Memory B cell (primary cell): Measurements from ENCODE around the gene FHIT.
A peak's percentile ranks its signal among the peaks of the same experiment; 100 is the strongest.
"Not testable (repeated sequence)": the region's sequence is repeated elsewhere in the genome, so short reads cannot be mapped to it uniquely, and the experiment has no call there.

Source experiments
- ATAC-seq: fragments of 150-1000 bp; cut with Tn5 transposase; 2 replicates; pipeline ENCODE4 v1.10.0; 2021; ENCODE audit warnings: low read depth, mild to moderate bottlenecking, moderate library complexity
- DNase-seq, 2 donors: peaks; one replicate each; pipeline ENCODE4 v3.0.0; 2022; ENCODE audit warnings: low spot score in 2 of 2
- H3K27ac Mint-ChIP-seq: one replicate; pipeline ENCODE4 v1.8.0; 2022; ENCODE audit warnings: mild to moderate bottlenecking, moderate library complexity, mixed read lengths
- H3K27me3 Mint-ChIP-seq: one replicate; pipeline ENCODE4 v1.8.0; 2022; ENCODE audit warnings: mixed read lengths
- H3K36me3 Mint-ChIP-seq: one replicate; pipeline ENCODE4 v1.8.0; 2022; ENCODE audit warnings: mild to moderate bottlenecking, mixed read lengths
- H3K4me1 Mint-ChIP-seq: one replicate; pipeline ENCODE4 v1.8.0; 2022; ENCODE audit warnings: mixed read lengths
- H3K4me3 Mint-ChIP-seq: one replicate; pipeline ENCODE4 v1.8.0; 2022; ENCODE audit warnings: mild to moderate bottlenecking, moderate library complexity, mixed read lengths
- H3K9me3 Mint-ChIP-seq: one replicate; pipeline ENCODE4 v1.8.0; 2022; ENCODE audit warnings: mixed read lengths

The FHIT gene

DNA sequence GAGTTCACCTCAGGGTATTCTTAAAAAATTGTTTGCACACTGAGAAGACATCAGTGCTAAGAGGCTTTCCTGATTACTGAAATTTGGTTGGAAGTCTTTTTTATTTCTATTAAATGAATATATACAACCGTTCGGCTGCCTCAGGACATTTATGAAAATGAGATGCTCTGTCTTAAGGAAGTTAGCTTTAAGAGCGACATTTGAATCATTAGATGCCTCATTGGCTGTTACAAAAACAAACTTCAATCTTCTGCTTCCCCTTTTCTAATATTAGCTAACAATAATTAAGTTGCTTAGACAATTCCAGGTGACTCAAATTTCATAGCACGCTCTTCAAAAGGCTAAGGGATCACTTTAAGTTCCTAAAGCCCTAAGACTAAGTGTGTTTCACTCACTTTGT lies 673.7 kb downstream of the FHIT start:
- H3K9me3 Mint-ChIP-seq, result no peaks in the 10 kb centered on the region
- no peak for DNase-seq
- no peaks in the 10 kb centered on the region for H3K4me1 Mint-ChIP-seq
- peak; percentile 29 for ATAC-seq
- no peak overlapping the region for H3K4me3 Mint-ChIP-seq
- H3K27me3 Mint-ChIP-seq, result peaks cover 1% of the 10 kb centered on the region
- H3K27ac Mint-ChIP-seq, result no peak overlapping the region
- H3K36me3 Mint-ChIP-seq, result no peaks in the 10 kb centered on the region

GRCh38 chr3:60575718-60576272 lies 675.5 kb downstream of the FHIT start:
- Mint-ChIP-seq H3K27ac (no peak overlapping the region), H3K36me3 (no peaks in the 10 kb centered on the region), H3K9me3 (no peaks in the 10 kb centered on the region), H3K27me3 (peaks cover 1% of the 10 kb centered on the region), H3K4me3 (no peak overlapping the region), H3K4me1 (no peaks in the 10 kb centered on the region)
- no peak for ATAC-seq
- no peak for DNase-seq

GRCh38 chr3:60574046-60574769 lies 677.0 kb downstream of the FHIT start:
- no peak for DNase-seq
- ATAC-seq, result no peak
- no peak overlapping the region for H3K27ac Mint-ChIP-seq
- no peaks in the 10 kb centered on the region for H3K36me3 Mint-ChIP-seq
- H3K9me3 Mint-ChIP-seq, result no peaks in the 10 kb centered on the region
- H3K27me3 Mint-ChIP-seq, result peaks cover 1% of the 10 kb centered on the region
- H3K4me3 Mint-ChIP-seq, result no peak overlapping the region
- no peaks in the 10 kb centered on the region for H3K4me1 Mint-ChIP-seq

GRCh38 chr3:60573494-60573893 lies 677.8 kb downstream of the FHIT start:
- Mint-ChIP-seq H3K4me3 (no peak overlapping the region), H3K4me1 (no peaks in the 10 kb centered on the region), H3K27ac (no peak overlapping the region), H3K9me3 (no peaks in the 10 kb centered on the region), H3K36me3 (no peaks in the 10 kb centered on the region), H3K27me3 (peaks cover 1% of the 10 kb centered on the region)
- ATAC-seq (no peak), DNase-seq (no peak)

GRCh38 chr3:60571511-60571910 lies 679.7 kb downstream of the FHIT start:
- Mint-ChIP-seq H3K4me1 (no peaks in the 10 kb centered on the region), H3K27me3 (peaks cover 1% of the 10 kb centered on the region), H3K36me3 (no peaks in the 10 kb centered on the region), H3K4me3 (no peak overlapping the region), H3K9me3 (peaks cover 4% of the 10 kb centered on the region), H3K27ac (no peak overlapping the region)
- ATAC-seq (no peak), DNase-seq (no peak)

- H3K4me3 Mint-ChIP-seq, result no peak overlapping the region
- peaks cover 10% of the 10 kb centered on the region for H3K4me1 Mint-ChIP-seq
- peaks cover 3% of the 10 kb centered on the region for H3K27me3 Mint-ChIP-seq
- no peak overlapping the region for H3K27ac Mint-ChIP-seq
- ATAC-seq (no peak), DNase-seq (no peak)
- H3K36me3 Mint-ChIP-seq, result no peaks in the 10 kb centered on the region
- H3K9me3 Mint-ChIP-seq, result no peaks in the 10 kb centered on the region
Observed at GRCh38 chr3:60557122-60557521, 694.1 kb downstream of the FHIT start.

DNA sequence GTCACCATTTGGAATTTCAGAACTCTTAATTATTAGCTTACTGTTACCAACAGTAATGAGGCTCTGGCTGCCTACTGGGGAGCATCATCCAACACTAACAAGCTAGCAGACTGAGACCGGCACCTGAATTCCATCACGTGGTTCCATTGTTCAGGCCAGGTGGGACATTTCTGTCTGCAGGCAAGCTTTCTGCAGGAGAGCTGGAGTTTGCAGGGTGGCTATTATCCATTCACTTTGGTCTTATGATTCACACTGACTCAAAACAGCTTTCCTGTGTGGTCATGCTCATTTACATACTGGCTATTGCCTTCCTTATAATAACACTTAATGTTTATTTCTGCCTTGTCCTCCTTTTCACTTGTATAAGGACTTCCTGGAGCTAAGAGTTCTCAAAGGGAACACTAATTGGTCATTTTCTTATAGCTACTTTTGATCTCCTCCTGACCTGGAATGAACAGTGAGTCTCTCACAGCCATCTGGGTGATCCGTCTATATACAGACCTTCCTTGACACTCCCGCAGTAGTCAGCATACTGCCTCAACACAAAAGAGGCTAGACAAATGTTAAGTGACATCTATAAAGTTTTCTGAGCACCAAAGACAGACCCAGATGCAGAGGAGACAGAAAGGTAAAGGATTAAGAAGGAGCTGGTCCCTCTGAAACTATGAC lies 695.4 kb downstream of the FHIT start:
- Mint-ChIP-seq H3K27me3 (peaks cover 5% of the 10 kb centered on the region), H3K36me3 (peaks cover 2% of the 10 kb centered on the region), H3K9me3 (peaks cover 4% of the 10 kb centered on the region), H3K27ac (no peak overlapping the region), H3K4me3 (no peak overlapping the region), H3K4me1 (peaks cover 12% of the 10 kb centered on the region)
- DNase-seq (no peak), ATAC-seq (peak; percentile 46)

DNA sequence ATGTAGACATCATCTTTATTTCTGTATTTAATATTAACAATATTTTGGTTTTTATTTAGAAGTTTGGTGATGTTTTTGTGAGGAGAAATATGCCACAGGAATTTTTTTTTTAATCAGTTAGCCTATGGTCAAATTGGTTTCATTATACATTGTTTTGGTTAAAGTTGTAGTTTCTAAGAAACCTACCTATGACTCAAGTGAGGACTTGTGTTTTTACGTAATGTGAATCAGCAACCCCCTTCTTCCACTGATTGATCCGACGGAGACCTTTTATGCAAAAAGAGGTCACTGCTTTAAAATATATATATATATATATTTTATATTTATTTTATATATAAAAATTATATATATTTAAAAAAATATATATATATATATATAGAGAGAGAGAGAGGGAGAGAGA lies 698.1 kb downstream of the FHIT start:
- Mint-ChIP-seq H3K27me3 (peaks cover 2% of the 10 kb centered on the region), H3K4me3 (no peak overlapping the region), H3K36me3 (peaks cover 2% of the 10 kb centered on the region), H3K27ac (no peak overlapping the region), H3K9me3 (peaks cover 5% of the 10 kb centered on the region), H3K4me1 (peaks cover 11% of the 10 kb centered on the region)
- ATAC-seq (no peak), DNase-seq (no peak)

- no peak for DNase-seq
- Mint-ChIP-seq H3K4me1 (peaks cover 11% of the 10 kb centered on the region), H3K4me3 (no peak overlapping the region), H3K9me3 (peaks cover 5% of the 10 kb centered on the region), H3K36me3 (peaks cover 2% of the 10 kb centered on the region), H3K27ac (no peak overlapping the region), H3K27me3 (peaks cover 2% of the 10 kb centered on the region)
- no peak for ATAC-seq
Observed at GRCh38 chr3:60552581-60552980, 698.7 kb downstream of the FHIT start.

- H3K9me3 Mint-ChIP-seq, result peaks cover 5% of the 10 kb centered on the region
- no peak for ATAC-seq
- DNase-seq, result no peak
- peaks cover 12% of the 10 kb centered on the region for H3K4me1 Mint-ChIP-seq
- peaks cover 2% of the 10 kb centered on the region for H3K36me3 Mint-ChIP-seq
- no peak overlapping the region for H3K27ac Mint-ChIP-seq
- H3K4me3 Mint-ChIP-seq, result no peak overlapping the region
- peaks cover 2% of the 10 kb centered on the region for H3K27me3 Mint-ChIP-seq
Observed at GRCh38 chr3:60551455-60552209, 699.6 kb downstream of the FHIT start.

GRCh38 chr3:60549863-60550262 lies 701.4 kb downstream of the FHIT start:
- Mint-ChIP-seq H3K27me3 (peaks cover 4% of the 10 kb centered on the region), H3K27ac (no peak overlapping the region), H3K36me3 (peaks cover 2% of the 10 kb centered on the region), H3K4me3 (no peak overlapping the region), H3K4me1 (peaks cover 7% of the 10 kb centered on the region), H3K9me3 (peaks cover 5% of the 10 kb centered on the region)
- ATAC-seq, result no peak
- DNase-seq, result no peak

- no peak for DNase-seq
- ATAC-seq, result no peak
- Mint-ChIP-seq H3K27ac (no peak overlapping the region), H3K4me3 (no peak overlapping the region), H3K36me3 (peaks cover 2% of the 10 kb centered on the region), H3K9me3 (peaks cover 2% of the 10 kb centered on the region), H3K4me1 (peaks cover 3% of the 10 kb centered on the region), H3K27me3 (peaks cover 2% of the 10 kb centered on the region)
Observed at GRCh38 chr3:60542995-60543394, 708.3 kb downstream of the FHIT start.

DNA sequence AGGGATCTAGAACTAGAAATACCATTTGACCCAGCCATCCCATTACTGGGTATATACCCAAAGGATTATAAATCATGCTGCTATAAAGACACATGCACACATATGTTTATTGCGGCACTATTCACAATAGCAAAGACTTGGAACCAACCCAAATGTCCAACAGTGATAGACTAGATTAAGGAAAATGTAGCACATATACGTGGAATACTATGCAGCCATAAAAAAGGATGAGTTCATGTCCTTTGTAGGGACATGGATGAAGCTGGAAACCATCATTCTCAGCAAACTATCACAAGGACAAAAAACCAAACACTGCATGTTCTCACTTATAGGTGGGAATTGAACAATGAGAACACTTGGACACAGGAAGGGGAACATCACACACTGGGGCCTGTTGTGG lies 711.9 kb downstream of the FHIT start:
- H3K9me3 Mint-ChIP-seq, H3K4me3 Mint-ChIP-seq, ATAC-seq, H3K27ac Mint-ChIP-seq, H3K4me1 Mint-ChIP-seq, H3K36me3 Mint-ChIP-seq, H3K27me3 Mint-ChIP-seq, DNase-seq: not testable (repeated sequence)

- peaks cover 2% of the 10 kb centered on the region for H3K36me3 Mint-ChIP-seq
- DNase-seq (no peak), ATAC-seq (no peak)
Observed at GRCh38 chr3:60536420-60536819, 714.8 kb downstream of the FHIT start.

More at GRCh38 chr3:60536420-60536819, 714.8 kb downstream of the FHIT start:
- H3K9me3 Mint-ChIP-seq, result no peaks in the 10 kb centered on the region
- no peak overlapping the region for H3K4me3 Mint-ChIP-seq
- H3K4me1 Mint-ChIP-seq, result no peaks in the 10 kb centered on the region
- no peak overlapping the region for H3K27ac Mint-ChIP-seq
- H3K27me3 Mint-ChIP-seq, result no peaks in the 10 kb centered on the region
